D721Med (cell line): ENCODE results near the gene DCAKD.

Source experiments
- DNase-seq: peaks from one replicate; pipeline ENCODE4 v3.0.0; 2011; ENCODE audit warnings: low spot score; ENCODE audit not compliant: insufficient read length
- FAIRE-seq: peaks from 2 replicates; lab custom pipeline; 2011; peaks lifted over from hg19 to GRCh38; lab: Jason Lieb, UNC
- TF ChIP-seq, protein P1 (sequence below): IDR thresholded peaks from 2 replicates; pipeline ENCODE4 v1.5.1; 2012; ENCODE audit warnings: mild to moderate bottlenecking, control low read depth; ENCODE audit not compliant: insufficient read depth; ENCODE audit errors: missing control alignments

DCAKD gene

DNA sequence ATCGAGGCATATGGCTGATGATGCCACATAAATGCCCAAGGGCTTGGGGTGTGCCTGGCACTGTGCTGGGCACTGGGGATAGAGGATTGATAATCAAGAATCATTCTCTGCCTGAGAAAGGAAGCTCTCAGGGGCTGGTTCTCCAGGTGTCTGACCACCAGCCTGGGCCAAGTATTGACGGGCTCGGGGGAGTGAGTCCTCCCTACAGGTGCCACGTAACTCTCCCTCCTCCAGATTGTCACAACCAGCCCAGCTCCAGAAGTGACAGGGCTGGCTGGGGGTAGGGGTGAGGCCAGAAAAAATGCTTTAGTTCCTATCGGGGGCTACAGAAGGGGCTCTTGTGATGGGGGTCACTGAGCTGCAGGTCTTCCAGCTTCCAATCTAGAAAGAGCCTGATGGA lies 72.6 kb downstream of the DCAKD start:
- DNase-seq (no peak), FAIRE-seq (no peak)
- TF ChIP-seq, protein P1, sequence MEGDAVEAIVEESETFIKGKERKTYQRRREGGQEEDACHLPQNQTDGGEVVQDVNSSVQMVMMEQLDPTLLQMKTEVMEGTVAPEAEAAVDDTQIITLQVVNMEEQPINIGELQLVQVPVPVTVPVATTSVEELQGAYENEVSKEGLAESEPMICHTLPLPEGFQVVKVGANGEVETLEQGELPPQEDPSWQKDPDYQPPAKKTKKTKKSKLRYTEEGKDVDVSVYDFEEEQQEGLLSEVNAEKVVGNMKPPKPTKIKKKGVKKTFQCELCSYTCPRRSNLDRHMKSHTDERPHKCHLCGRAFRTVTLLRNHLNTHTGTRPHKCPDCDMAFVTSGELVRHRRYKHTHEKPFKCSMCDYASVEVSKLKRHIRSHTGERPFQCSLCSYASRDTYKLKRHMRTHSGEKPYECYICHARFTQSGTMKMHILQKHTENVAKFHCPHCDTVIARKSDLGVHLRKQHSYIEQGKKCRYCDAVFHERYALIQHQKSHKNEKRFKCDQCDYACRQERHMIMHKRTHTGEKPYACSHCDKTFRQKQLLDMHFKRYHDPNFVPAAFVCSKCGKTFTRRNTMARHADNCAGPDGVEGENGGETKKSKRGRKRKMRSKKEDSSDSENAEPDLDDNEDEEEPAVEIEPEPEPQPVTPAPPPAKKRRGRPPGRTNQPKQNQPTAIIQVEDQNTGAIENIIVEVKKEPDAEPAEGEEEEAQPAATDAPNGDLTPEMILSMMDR, result no peak

DNA sequence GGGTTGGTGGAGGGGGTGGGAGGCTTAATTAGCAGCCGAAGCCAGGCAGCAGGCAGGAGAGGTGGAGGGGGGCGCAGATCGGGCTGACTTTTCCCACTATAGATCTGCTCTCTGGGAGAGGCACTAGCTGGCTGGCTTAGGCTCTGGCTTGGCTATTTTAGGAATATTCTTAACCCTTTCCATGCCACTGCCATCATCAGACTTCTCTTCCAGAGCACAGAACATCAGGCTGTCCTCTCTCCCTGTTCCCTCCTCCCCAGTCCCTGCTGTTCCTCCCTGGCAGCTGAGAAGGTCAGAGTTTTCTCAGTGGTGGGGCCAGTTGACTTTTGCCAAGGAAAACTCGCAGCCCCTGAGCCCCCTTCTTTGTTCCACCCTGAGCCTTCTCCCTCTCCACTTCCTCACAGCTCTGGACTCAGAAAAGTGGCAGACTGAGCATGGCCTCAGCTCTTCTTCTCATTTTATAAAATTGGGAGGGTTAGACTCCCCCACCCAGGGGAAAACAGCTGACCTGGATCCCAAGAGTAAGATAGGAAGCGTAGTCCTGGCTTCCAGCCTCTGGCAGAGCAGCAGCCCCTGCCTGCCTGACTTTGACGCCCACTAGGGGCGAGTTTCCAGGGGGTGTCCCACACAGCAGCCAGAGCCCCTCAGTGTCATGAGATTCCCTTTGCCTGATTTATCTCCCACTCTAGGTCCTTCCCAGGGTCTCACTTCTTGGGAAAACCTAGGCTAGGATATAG lies 73.5 kb downstream of the DCAKD start:
- TF ChIP-seq, protein P1, result no peak
- FAIRE-seq (no peak), DNase-seq (no peak)

- FAIRE-seq (no peak), DNase-seq (no peak)
- TF ChIP-seq, protein P1, result no peak
Observed at GRCh38 chr17:44977065-44977464, 74.4 kb downstream of the DCAKD start.

GRCh38 chr17:44976206-44976605 lies 75.2 kb downstream of the DCAKD start:
- FAIRE-seq (no peak), DNase-seq (no peak)
- TF ChIP-seq, protein P1, result no peak
